Endothelial cell of umbilical vein (primary cell): ENCODE data around the gene PRKD1.

Experiments
- POLR2A ChIP-seq: IDR thresholded peaks from 2 replicates; pipeline ENCODE4 v1.6.1; 2012; ENCODE audit warnings: low read depth, mild to moderate bottlenecking, control low read depth, low read length
- POLR2AphosphoS5 ChIP-seq: IDR thresholded peaks from 2 replicates; pipeline ENCODE4 v1.6.1; 2012; ENCODE audit warnings: low read depth, mild to moderate bottlenecking, control low read depth, low read length, moderate library complexity; ENCODE audit not compliant: insufficient read depth
- TF ChIP-seq, protein P1 (sequence below), 2 donors: IDR thresholded peaks; 1 replicate in 1 of 2; 2 replicates in 1 of 2; pipeline ENCODE4 v1.5.1; 2011; ENCODE audit warnings: low read length in 2 of 2, mild to moderate bottlenecking in 2 of 2, moderate library complexity in 2 of 2, control low read depth in 1 of 2, inconsistent platforms in 1 of 2, low read depth in 1 of 2; ENCODE audit not compliant: insufficient read depth in 1 of 2; ENCODE audit errors: extremely low read depth in 1 of 2

DNA sequence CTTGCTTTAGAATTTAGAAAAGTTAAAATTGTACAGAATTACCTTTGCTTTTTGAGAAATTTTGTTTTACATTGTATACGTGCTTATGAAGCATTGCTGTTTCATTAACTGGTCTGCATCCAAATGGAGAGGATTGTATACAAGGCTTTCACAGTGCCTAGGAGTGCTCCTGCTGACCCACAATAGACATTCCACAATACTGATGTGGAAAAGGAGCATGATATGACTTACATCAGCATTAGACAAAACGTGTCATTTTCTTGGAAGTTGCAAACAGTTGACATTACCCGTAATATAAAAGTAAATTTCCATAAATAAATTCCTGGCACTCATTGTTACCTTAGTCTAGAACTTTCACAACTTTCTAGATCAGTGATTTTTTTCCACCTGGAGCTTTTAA is 1.9 kb downstream of the PRKD1 start:
- TF ChIP-seq, protein P1, sequence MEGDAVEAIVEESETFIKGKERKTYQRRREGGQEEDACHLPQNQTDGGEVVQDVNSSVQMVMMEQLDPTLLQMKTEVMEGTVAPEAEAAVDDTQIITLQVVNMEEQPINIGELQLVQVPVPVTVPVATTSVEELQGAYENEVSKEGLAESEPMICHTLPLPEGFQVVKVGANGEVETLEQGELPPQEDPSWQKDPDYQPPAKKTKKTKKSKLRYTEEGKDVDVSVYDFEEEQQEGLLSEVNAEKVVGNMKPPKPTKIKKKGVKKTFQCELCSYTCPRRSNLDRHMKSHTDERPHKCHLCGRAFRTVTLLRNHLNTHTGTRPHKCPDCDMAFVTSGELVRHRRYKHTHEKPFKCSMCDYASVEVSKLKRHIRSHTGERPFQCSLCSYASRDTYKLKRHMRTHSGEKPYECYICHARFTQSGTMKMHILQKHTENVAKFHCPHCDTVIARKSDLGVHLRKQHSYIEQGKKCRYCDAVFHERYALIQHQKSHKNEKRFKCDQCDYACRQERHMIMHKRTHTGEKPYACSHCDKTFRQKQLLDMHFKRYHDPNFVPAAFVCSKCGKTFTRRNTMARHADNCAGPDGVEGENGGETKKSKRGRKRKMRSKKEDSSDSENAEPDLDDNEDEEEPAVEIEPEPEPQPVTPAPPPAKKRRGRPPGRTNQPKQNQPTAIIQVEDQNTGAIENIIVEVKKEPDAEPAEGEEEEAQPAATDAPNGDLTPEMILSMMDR (IDR thresholded peaks at IDR 0.05; ENCODE audit: extremely low read depth in 1 of 2, insufficient read depth in 1 of 2, low read depth in 1 of 2, low read length in 2 of 2) = no peak
- TF ChIP-seq POLR2AphosphoS5 (no peak), POLR2A (no peak)
